Uterus (tissue), 2 donors: ENCODE measurements around the gene SKAP1.
"Not testable (repeated sequence)": the region's sequence is repeated elsewhere in the genome, so short reads cannot be mapped to it uniquely, and the experiment has no call there.

Source experiments
- CTCF ChIP-seq, 4 experiments: fragments of 200-600 bp in 2 of 4; fragments of 450-650 bp in 2 of 4; sonication (generic) in 2 of 4; IDR thresholded peaks; one replicate each; pipeline ENCODE4 v1.5.1; 2016 to 2019; ENCODE audit warnings: antibody characterized with exemption in 4 of 4, mild to moderate bottlenecking in 2 of 4, moderate library complexity in 1 of 4
- POLR2A ChIP-seq, 2 donors: fragments of 450-650 bp; IDR thresholded peaks; one replicate each; pipeline ENCODE4 v1.6.1; 2016; ENCODE audit warnings: antibody characterized with exemption in 2 of 2, mild to moderate bottlenecking in 1 of 2, moderate library complexity in 1 of 2

GRCh38 chr17:48422060-48422459 is 8.0 kb downstream of the SKAP1 start:
- TF ChIP-seq CTCF, POLR2A (IDR thresholded peaks at IDR 0.05): not testable (repeated sequence)
